ENCODE measurements around the gene FGF1. TPM values are rescaled to one million over a fixed set of nuclear protein-coding genes. Genes with fewer than 3 reads are reported as not detected.

FGF1 gene
- polyA plus RNA-seq, result 4.4 and 14.2 TPM in 2 replicates

DNA sequence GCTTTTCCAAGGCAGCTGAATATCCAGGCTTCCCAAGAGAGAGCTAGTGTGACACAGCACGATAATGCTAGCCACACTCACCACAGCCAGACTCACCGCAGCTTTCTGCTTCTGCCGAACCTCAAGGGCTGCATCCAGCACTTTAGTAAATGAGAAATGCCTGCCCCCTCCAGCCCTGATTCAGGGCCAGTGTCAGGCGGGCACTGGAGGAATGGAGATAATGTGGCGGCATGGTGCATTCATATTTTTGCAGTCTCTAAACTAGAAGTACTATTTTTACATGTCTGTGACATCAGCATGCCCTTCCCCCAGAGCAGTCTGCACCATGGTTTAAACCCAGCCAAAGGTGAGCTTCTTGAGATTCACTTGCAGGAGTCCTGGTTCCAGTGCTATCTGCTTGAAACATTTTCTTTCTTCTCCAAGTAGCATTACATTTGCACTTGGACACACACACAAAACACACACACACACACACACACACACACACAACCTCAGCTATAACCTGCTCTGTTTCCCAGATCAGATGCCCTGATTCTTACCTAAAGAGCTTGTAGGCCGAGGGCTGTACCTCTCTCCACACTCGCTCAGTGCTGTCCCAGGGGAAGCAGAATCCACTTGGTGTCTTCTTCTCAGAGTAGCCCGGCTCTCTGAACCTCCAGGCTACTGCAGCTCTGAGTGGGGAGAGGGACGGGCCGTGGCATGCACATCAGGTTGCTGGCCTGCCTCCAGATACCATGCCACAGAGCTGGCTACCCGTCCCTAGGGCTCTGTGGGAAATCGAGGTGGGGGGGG, at the start of gene FGF1:
FGF1 (minus strand) TSS at position 673 of the 792 bp plus-strand sequence. CDS start 71,963 bp downstream, outside the sequence.

Other genes with a start within 250 kb of the FGF1 start
- 416 and 475 TPM in 2 replicates for gene ARHGAP26, start 84.3 kb upstream of the FGF1 start, polyA plus RNA-seq